ENCODE data around the gene MAFG. TPM values are rescaled to one million over a fixed set of nuclear protein-coding genes. Genes with fewer than 3 reads are reported as not detected.

Gene MAFG
- polyA plus RNA-seq, 1 donor (not counting 4 experiments of a cell fraction or from before 2014, with no cell fraction given), result 8.3 TPM

DNA sequence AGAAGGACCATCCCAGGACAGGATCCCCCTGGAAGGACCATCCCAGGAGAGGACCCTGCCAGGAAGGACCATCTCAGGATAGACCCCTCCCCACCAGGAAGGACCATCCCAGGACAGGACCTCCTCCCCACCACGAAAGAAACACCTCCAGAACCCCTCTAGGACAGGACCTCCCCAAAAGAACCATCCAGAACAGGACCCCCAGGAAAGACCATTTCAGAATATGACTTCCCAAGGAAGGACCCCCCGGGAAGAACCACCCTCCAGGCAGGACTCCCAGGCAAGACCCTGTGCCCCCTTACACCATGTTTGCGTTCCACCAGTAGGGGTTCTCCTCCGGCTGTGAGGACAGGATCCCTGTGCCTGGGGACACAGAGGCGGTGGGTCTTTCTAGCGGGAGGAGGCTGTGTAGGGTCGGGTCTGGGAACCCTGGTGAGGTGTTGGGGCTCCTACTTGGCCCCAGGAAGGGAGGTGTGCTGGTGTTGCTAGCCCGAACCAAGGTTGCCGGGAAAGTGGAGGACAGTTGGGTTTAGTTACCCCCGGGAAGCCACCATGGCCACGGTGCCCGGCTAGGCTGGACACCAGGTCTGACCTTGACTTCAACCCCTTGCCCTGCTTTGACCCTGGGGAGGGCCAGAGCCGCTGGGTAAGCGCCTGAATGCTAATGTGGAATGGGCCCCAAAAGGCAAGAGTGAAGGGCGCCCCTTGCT lies 31.3 kb upstream of the MAFG start:
- DNase-seq (ENCODE audit: low read depth, low spot score), result no peak
- Histone ChIP-seq H3K9me1 (ENCODE audit: control insufficient read depth, extremely low read depth, insufficient read depth, low read length) (no peaks in the 10 kb centered on the region), H3K4me3 (ENCODE audit: control insufficient read depth in 2 of 3, extremely low read depth in 1 of 3, insufficient read depth in 2 of 3, low read depth in 1 of 3, low read length in 3 of 3) (no peak overlapping the region), H3K4me2 (ENCODE audit: control insufficient read depth, extremely low read depth, insufficient read depth, low read depth, low read length) (no peak overlapping the region), H3K9me3 (ENCODE audit: control insufficient read depth, low read depth, low read length) (no peaks in the 10 kb centered on the region), H4K20me1 (ENCODE audit: control insufficient read depth, extremely low read depth, insufficient read depth, low read length) (no peaks in the 10 kb centered on the region), H3K36me3 (ENCODE audit: control insufficient read depth in 2 of 2, extremely low read depth in 1 of 2, insufficient read depth in 2 of 2, low read length in 2 of 2) (no peaks in the 10 kb centered on the region), H2AFZ (ENCODE audit: control insufficient read depth, low read length) (no peak overlapping the region), H3K27me3 (ENCODE audit: control insufficient read depth, extremely low read depth, insufficient read depth, low read length) (peaks cover 70% of the 10 kb centered on the region), H3K9ac (ENCODE audit: control insufficient read depth, extremely low read depth, insufficient read depth, low read length) (no peak overlapping the region), H3K27ac (ENCODE audit: control insufficient read depth, insufficient read depth, low read length) (no peak overlapping the region), H3K79me2 (ENCODE audit: control insufficient read depth, insufficient read depth, low read length) (no peaks in the 10 kb centered on the region), H3K4me1 (ENCODE audit: control insufficient read depth, extremely low read depth, insufficient read depth, low read length) (no peaks in the 10 kb centered on the region)
- dilution Hi-C loops (cut with MboI; ENCODE audit: extremely low pct_ligation_motif_present, low sequenced_read_pairs), result no loop called here
- FAIRE-seq, result no peak
- no peak for TF ChIP-seq EZH2 (IDR thresholded peaks at IDR 0.05; ENCODE audit: low read length)
- TF ChIP-seq, protein P1, sequence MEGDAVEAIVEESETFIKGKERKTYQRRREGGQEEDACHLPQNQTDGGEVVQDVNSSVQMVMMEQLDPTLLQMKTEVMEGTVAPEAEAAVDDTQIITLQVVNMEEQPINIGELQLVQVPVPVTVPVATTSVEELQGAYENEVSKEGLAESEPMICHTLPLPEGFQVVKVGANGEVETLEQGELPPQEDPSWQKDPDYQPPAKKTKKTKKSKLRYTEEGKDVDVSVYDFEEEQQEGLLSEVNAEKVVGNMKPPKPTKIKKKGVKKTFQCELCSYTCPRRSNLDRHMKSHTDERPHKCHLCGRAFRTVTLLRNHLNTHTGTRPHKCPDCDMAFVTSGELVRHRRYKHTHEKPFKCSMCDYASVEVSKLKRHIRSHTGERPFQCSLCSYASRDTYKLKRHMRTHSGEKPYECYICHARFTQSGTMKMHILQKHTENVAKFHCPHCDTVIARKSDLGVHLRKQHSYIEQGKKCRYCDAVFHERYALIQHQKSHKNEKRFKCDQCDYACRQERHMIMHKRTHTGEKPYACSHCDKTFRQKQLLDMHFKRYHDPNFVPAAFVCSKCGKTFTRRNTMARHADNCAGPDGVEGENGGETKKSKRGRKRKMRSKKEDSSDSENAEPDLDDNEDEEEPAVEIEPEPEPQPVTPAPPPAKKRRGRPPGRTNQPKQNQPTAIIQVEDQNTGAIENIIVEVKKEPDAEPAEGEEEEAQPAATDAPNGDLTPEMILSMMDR (optimal IDR thresholded peaks at IDR 0.05 in 1 of 3, IDR thresholded peaks at IDR 0.05 in 1 of 3, conservative IDR thresholded peaks at IDR 0.05 in 1 of 3; ENCODE audit: extremely low read depth in 1 of 3, insufficient read depth in 2 of 3, low read length in 3 of 3), result no peak

DNA sequence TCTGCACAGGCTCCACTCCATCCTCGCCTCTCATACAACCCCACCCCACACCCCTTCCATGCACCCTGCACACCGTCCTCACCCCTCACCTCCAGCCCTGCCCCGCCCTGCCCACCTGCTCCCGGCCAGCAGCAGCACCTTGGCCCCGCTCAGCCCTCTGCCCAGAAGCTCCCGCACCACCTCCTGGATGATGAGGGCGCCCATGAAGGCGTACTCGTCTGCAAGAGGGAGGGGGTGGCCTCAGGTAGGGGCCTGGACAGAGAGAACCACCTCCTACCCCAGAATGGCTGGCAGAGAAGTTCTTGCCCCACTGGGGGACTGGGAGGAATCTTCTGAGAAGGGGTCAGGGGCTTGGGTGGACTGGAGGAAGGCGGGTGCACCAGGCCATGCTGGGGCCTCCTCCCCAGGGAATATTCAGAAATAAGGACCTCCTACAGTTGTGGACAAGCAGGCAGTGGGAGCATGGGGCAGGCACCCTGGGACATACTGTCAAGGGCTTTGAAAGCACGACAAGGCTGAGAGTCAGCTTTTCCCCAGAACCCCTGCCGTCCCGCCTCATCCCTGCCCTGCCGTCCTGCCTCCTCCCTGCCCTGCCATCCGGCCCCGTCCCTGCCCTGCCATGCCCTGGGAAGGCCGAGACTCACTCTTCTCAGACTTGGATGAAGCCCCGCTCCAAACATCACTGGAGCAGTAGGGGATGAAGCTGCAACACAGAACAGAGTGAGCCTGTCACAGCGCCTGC lies 30.3 kb upstream of the MAFG start:
- Histone ChIP-seq H3K27ac (ENCODE audit: control insufficient read depth, insufficient read depth, low read length) (no peak overlapping the region), H3K27me3 (ENCODE audit: control insufficient read depth, extremely low read depth, insufficient read depth, low read length) (peaks cover 60% of the 10 kb centered on the region)

More for the DNA sequence above, 30.3 kb upstream of the MAFG start:
- H4K20me1 ChIP-seq (ENCODE audit: control insufficient read depth, extremely low read depth, insufficient read depth, low read length), result no peaks in the 10 kb centered on the region
- H3K4me3 ChIP-seq (ENCODE audit: control insufficient read depth in 2 of 3, extremely low read depth in 1 of 3, insufficient read depth in 2 of 3, low read depth in 1 of 3, low read length in 3 of 3), result no peak overlapping the region
- no peaks in the 10 kb centered on the region for H3K4me1 ChIP-seq (ENCODE audit: control insufficient read depth, extremely low read depth, insufficient read depth, low read length)
- dilution Hi-C loops (cut with MboI; ENCODE audit: extremely low pct_ligation_motif_present, low sequenced_read_pairs), result no loop called here
- DNase-seq (ENCODE audit: low read depth, low spot score) (no peak), FAIRE-seq (no peak)
- H3K79me2 ChIP-seq (ENCODE audit: control insufficient read depth, insufficient read depth, low read length), result no peaks in the 10 kb centered on the region
- no peaks in the 10 kb centered on the region for H3K9me1 ChIP-seq (ENCODE audit: control insufficient read depth, extremely low read depth, insufficient read depth, low read length)
- no peak overlapping the region for H3K4me2 ChIP-seq (ENCODE audit: control insufficient read depth, extremely low read depth, insufficient read depth, low read depth, low read length)
- no peak overlapping the region for H2AFZ ChIP-seq (ENCODE audit: control insufficient read depth, low read length)
- no peaks in the 10 kb centered on the region for H3K9me3 ChIP-seq (ENCODE audit: control insufficient read depth, low read depth, low read length)
- no peaks in the 10 kb centered on the region for H3K36me3 ChIP-seq (ENCODE audit: control insufficient read depth in 2 of 2, extremely low read depth in 1 of 2, insufficient read depth in 2 of 2, low read length in 2 of 2)
- H3K9ac ChIP-seq (ENCODE audit: control insufficient read depth, extremely low read depth, insufficient read depth, low read length), result no peak overlapping the region
- TF ChIP-seq, protein P1 (optimal IDR thresholded peaks at IDR 0.05 in 1 of 3, IDR thresholded peaks at IDR 0.05 in 1 of 3, conservative IDR thresholded peaks at IDR 0.05 in 1 of 3; ENCODE audit: extremely low read depth in 1 of 3, insufficient read depth in 2 of 3, low read length in 3 of 3), result no peak
- no peak for TF ChIP-seq EZH2 (IDR thresholded peaks at IDR 0.05; ENCODE audit: low read length)
